Suppressor macrophage treated with lipopolysaccharide for 4 hours (primary cell): Measurements from ENCODE around the gene CWC25.
"Not testable (repeated sequence)": the region's sequence is repeated elsewhere in the genome, so short reads cannot be mapped to it uniquely, and the experiment has no call there.

Experiments used
- DNase-seq: peaks from one replicate; pipeline ENCODE4 v3.0.0-alpha.2; 2020

CWC25 gene

GRCh38 chr17:38852771-38853291 lies 27.7 kb upstream of the CWC25 start:
- DNase-seq, result peak; percentile 45

GRCh38 chr17:38851434-38851833 lies 26.3 kb upstream of the CWC25 start:
- DNase-seq, result peak; percentile 27

DNA sequence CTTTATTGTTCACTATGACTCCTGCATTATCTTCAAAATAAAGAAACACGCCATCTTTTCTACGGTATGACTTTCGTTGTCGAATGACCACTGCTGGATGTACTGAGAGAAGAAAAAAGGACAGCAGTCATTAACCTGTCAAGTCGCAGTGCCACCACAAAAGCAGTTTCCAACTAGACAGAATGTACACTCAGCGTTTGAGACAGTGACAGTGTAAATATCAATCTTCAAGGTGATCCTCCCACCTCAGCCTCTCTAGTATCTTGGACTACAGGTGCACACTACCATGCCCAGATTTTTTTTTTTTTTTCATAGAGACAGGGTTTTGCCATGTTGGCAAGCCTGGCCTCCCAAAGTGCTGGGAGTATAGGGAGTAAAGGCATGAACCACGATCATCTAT lies 25.3 kb upstream of the CWC25 start:
- DNase-seq, result no peak

DNA sequence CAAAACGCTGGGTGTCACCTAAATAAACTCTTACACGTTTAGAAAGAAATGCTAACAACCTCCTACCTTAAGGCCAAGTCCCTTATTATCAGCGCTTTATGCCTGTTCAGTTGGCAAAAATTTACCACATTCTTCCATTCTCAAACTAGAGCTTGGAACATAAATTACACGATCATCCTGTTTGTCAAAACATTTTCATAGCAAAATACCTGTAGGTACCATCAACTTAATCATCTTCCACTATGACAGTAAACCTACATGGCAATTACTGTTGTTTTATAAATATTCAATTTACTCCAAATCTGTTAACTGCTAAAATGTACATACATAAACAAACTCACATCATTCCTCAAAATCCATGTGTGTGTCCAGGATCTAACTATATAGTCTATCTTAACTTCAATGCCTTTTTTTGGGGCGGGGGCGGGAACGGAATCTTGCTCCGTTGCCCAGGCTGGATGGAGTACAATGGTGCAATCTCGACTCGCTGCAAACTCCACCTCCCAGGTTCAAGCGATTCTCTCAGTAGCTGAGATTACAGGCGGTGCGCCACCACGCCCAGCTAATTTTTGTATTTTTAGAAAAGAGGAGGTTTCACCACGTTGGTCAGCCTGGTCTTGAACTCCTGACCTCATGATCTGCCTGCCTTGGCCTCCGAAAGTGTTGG lies 24.0 kb upstream of the CWC25 start:
- DNase-seq, result no peak

- no peak for DNase-seq
These were observed 23.4 kb upstream of the CWC25 start for GRCh38 chr17:38848557-38848891.

GRCh38 chr17:38844261-38844757 lies 19.2 kb upstream of the CWC25 start:
- no peak for DNase-seq

DNA sequence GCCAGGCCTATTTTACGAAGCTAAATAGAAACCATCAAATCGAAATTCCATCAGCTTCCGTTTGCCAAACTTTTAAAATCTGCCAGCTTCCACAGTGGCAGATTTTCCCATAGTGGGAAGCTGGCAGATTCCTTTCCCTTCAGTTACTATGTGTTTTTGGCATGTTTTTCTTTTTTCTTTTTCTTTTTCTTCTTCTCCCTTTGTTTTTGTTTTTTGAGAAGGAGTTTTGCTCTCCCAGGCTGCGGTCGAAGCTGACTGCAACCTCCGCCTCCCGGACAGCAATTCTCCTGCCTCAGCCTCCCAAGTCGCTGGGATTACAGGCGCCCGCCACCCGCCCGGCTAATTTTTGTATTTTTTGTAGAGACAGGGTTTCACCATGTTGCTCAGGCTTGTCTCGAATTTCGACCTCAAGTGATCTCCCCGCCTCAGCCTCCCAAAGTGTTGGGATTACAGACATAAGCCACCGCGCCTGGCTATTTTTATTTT lies 684 bp upstream of the CWC25 start:
- no peak for DNase-seq

GRCh38 chr17:38815576-38816193 lies 9.4 kb downstream of the CWC25 start:
- no peak for DNase-seq

DNA sequence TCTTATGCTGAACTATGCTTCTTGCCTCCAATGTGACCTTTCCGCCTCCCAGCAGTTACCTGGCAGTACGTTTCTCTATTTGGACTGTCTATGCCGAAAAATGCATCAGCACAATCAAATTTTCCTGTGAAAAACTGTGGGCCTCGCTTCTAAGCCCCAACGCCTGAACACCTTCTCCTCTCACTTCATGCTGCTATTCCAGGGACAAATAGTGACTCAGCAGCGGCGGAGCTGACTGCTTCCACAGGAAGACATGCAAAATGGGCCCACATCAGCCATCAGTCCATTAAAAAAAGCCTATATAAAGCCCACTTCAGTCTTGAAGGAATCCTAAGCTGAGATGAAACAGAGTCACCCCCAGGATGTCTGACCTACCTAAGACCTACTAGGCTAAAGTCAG lies 15.3 kb downstream of the CWC25 start:
- no peak for DNase-seq

GRCh38 chr17:38800237-38800760 lies 24.8 kb downstream of the CWC25 start:
- DNase-seq, result no peak

- DNase-seq, result peak; percentile 97
These were observed 25.5 kb downstream of the CWC25 start, which contains the start of gene PIP4K2B for GRCh38 chr17:38799501-38800236. TSS of gene PIP4K2B (minus strand) at chr17:38799556. CDS start at chr17:38799424, 132 bp downstream.

GRCh38 chr17:38798614-38799500 lies 26.3 kb downstream of the CWC25 start:
- peak; percentile 35 for DNase-seq

DNA sequence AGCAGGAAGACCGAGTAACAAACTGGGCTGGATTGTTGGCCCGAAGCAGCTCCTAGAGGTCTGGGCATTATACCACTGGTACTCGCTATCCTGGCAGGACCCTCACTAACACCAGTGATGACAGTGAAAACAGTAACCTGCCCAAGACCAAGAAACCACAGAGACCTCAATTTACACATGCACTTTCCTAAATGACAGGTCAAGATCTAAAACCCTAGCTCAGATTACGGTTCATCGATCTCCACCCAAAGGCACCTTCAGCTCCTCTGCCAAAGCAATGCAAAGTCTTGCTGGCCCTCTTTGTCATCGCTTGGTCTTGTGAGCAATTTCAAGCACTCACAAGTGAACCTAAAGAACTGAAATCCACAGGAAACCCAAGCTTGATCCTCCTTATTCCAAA lies 27.3 kb downstream of the CWC25 start:
- DNase-seq, result no peak

DNA sequence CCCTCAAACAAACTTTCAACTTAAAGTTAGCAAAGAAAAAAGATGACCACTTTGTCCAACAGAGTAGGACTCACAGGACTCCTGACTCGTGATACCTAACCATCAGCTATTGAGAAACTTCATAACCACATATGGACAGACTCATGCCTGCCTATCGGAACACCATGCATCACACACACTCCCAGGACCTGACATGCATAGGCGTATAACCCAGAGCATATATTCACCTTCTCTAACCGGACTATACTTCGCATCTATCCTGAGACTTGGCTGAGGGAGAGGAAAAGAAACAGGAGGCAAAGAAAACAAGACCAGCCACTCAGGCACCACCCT lies 28.0 kb downstream of the CWC25 start:
- DNase-seq, result peak; percentile 27

DNA sequence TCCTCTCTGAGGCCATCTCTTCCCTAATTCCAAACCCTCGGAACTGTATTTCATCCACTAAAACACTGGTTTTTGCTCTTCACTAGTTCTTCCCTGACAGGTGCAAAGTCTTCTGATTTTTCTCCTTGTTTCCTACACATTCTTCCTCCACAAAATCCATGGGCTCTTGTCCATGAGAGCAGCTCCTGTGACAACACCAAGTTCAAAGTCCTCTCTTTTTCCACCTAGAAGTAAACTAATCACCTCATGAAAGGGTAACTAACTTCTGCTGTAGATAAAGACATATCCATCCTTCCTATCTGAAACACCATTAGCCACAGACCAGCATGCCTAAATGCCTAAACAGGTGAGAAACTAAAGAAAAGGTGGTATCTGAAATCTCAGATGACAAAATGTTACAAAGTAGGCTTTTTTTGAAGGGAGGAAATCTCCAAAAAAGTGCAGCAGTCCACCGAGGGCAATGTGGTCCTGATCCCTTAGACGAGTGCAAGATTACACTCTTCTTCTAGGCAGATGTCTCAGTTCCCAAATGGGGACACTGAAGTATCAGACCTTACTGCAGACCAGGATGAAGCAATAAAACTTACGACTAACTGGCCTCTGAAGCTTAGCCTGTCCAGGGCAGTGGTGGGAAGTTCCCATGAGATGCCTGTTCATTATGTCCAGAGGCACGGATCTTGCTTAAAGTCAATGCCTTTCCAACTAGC lies 28.5 kb downstream of the CWC25 start:
- DNase-seq, result no peak

- no peak for DNase-seq
These were observed 30.9 kb downstream of the CWC25 start for GRCh38 chr17:38794221-38794620.

- DNase-seq, result no peak
These were observed 34.0 kb downstream of the CWC25 start for GRCh38 chr17:38791162-38791561.

DNA sequence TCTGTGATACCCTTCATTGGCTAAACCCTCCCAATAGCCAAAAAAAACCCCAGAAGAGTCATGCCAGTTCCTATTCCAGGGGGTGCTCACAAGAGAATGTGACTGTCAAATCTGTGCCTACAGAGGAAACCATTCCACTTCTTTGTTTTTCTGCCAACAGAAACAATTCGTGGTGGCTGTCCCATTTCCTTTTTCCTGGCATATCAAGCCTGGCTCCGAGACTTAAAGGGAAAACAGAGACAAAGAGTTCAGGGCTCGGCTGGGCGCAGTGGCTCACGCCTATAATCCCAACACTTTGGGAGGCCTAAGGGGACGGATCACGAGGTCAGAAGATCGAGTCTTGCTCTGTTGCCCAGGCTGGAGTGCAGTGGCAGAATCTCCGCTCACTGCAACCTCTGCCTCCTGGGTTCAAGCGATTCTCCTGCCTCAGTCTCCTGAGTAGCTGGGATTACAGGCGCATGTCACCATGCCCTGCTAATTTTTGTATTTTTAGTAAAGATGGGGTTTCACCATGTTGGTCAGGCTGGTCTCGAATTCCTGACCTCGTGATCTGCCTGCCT lies 34.9 kb downstream of the CWC25 start:
- not testable (repeated sequence) for DNase-seq

GRCh38 chr17:38789185-38789584 lies 35.9 kb downstream of the CWC25 start:
- DNase-seq, result no peak

- not testable (repeated sequence) for DNase-seq
These were observed 37.1 kb downstream of the CWC25 start for GRCh38 chr17:38787999-38788398.

DNA sequence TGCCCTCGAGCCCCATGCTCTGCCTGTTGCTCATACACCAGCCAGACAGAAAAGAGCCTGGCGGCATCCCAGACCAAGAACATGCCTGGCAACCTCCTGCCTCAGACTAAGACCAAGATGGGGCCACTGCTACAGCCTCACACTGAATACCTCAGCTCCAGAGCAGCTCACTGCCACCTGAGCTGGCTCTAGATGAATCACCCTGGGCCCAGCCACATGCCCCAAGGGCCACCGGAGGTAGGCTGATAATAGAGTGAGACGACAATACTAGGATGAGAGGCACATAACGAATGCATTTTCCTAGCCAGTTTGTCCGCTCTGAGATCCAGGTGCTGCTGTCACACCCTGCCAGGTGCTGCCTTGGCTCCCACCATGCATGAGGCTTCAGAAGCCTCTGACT lies 38.7 kb downstream of the CWC25 start:
- no peak for DNase-seq
